ENCODE data around the gene KIF13A. TPM values are rescaled to one million over a fixed set of nuclear protein-coding genes. Genes with fewer than 3 reads are reported as not detected.

The KIF13A gene
- total RNA-seq, 1 donor from 2014 or later, result 29.0 TPM

GRCh38 chr6:17910189-17910588 lies 77.2 kb downstream of the KIF13A start:
- Histone ChIP-seq H3K27ac (no peak overlapping the region), H3K9me3 (ENCODE audit: low read depth) (no peaks in the 10 kb centered on the region), H3K4me2 (no peak overlapping the region), H3K27me3 (no peaks in the 10 kb centered on the region), H3K4me1 (peaks cover 14% of the 10 kb centered on the region), H3K4me3 (no peak overlapping the region), H2AFZ (replicated peaks) (no peak overlapping the region), H3K79me2 (ENCODE audit: low read depth) (peaks cover 6% of the 10 kb centered on the region), H3K9ac (no peak overlapping the region), H3F3A (ENCODE audit: low read depth) (peaks cover 9% of the 10 kb centered on the region), H4K20me1 (ENCODE audit: low read depth) (peaks cover 15% of the 10 kb centered on the region), H3K36me3 (no peaks in the 10 kb centered on the region)
- Mint-ChIP-seq H3K9me3 (peaks cover 8% of the 10 kb centered on the region), H3K27ac (no peak overlapping the region), H3K36me3 (peaks cover 8% of the 10 kb centered on the region), H3K4me3 (no peak overlapping the region), H3K4me1 (peaks cover 10% of the 10 kb centered on the region), H3K27me3 (ENCODE audit: insufficient read depth, low read depth) (no peaks in the 10 kb centered on the region)
- no peak for TF ChIP-seq EZH2phosphoT487 (IDR thresholded peaks at IDR 0.05)
- no peak for TF ChIP-seq CTCF (IDR thresholded peaks at IDR 0.05)
- no peak for TF ChIP-seq EZH2 (IDR thresholded peaks at IDR 0.05)
- DNase-seq (ENCODE audit: low spot score), result no peak

- H3K4me1 ChIP-seq, result peaks cover 11% of the 10 kb centered on the region
- no peaks in the 10 kb centered on the region for H3K36me3 ChIP-seq
- H4K20me1 ChIP-seq (ENCODE audit: low read depth), result peaks cover 8% of the 10 kb centered on the region
- H3K9me3 Mint-ChIP-seq, result peaks cover 8% of the 10 kb centered on the region
- H3K36me3 Mint-ChIP-seq, result peaks cover 8% of the 10 kb centered on the region
- H3K27me3 ChIP-seq, result no peaks in the 10 kb centered on the region
- no peak overlapping the region for H3K9ac ChIP-seq
- H2AFZ ChIP-seq (replicated peaks), result no peak overlapping the region
- DNase-seq (ENCODE audit: low spot score), result no peak
- no peak overlapping the region for H3K27ac Mint-ChIP-seq
- H3K4me2 ChIP-seq, result no peak overlapping the region
- no peak overlapping the region for H3K27ac ChIP-seq
- peaks cover 5% of the 10 kb centered on the region for H3F3A ChIP-seq (ENCODE audit: low read depth)
- TF ChIP-seq EZH2phosphoT487 (IDR thresholded peaks at IDR 0.05) (no peak), EZH2 (IDR thresholded peaks at IDR 0.05) (no peak), CTCF (IDR thresholded peaks at IDR 0.05) (no peak)
- H3K9me3 ChIP-seq (ENCODE audit: low read depth), result no peaks in the 10 kb centered on the region
- H3K27me3 Mint-ChIP-seq (ENCODE audit: insufficient read depth, low read depth), result no peaks in the 10 kb centered on the region
- no peak overlapping the region for H3K4me3 Mint-ChIP-seq
- peaks cover 6% of the 10 kb centered on the region for H3K79me2 ChIP-seq (ENCODE audit: low read depth)
- H3K4me3 ChIP-seq, result no peak overlapping the region
- peaks cover 7% of the 10 kb centered on the region for H3K4me1 Mint-ChIP-seq
Observed at GRCh38 chr6:17908831-17909230, 78.6 kb downstream of the KIF13A start.

GRCh38 chr6:17907406-17908229 lies 79.8 kb downstream of the KIF13A start:
- Histone ChIP-seq H3F3A (ENCODE audit: low read depth) (no peaks in the 10 kb centered on the region), H3K79me2 (ENCODE audit: low read depth) (peaks cover 9% of the 10 kb centered on the region), H3K4me1 (no peaks in the 10 kb centered on the region), H3K9ac (no peak overlapping the region), H3K27me3 (no peaks in the 10 kb centered on the region), H3K4me3 (no peak overlapping the region), H3K27ac (no peak overlapping the region), H3K36me3 (no peaks in the 10 kb centered on the region), H3K9me3 (ENCODE audit: low read depth) (no peaks in the 10 kb centered on the region), H2AFZ (replicated peaks) (no peak overlapping the region), H3K4me2 (no peak overlapping the region), H4K20me1 (ENCODE audit: low read depth) (no peaks in the 10 kb centered on the region)
- Mint-ChIP-seq H3K4me1 (peaks cover 4% of the 10 kb centered on the region), H3K4me3 (no peak overlapping the region), H3K27me3 (ENCODE audit: insufficient read depth, low read depth) (no peaks in the 10 kb centered on the region), H3K27ac (no peak overlapping the region), H3K9me3 (peaks cover 8% of the 10 kb centered on the region), H3K36me3 (peaks cover 8% of the 10 kb centered on the region)
- TF ChIP-seq CTCF (IDR thresholded peaks at IDR 0.05) (no peak), EZH2phosphoT487 (IDR thresholded peaks at IDR 0.05) (no peak), EZH2 (IDR thresholded peaks at IDR 0.05) (no peak)
- DNase-seq (ENCODE audit: low spot score), result no peak
